ENCODE data around the gene LIMA1.

The LIMA1 gene

DNA sequence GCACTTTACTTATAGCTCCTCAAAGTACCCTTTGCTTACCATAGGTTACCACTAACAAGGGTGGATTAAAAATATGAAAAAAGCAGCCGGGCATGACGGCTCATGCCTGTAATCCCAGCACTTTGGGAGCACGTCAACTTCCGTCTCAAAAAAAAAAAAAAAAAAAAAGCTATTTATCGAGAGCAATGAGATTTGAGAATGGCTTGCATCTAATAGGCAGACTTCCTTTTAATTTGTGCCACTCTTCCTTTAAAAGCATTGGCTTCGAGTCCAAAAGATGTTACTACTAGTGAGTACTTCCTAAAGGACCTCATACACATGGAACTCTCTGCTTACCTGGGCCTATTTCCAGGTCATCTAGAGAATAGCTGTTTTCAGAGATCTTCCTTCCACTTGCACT is 77.7 kb downstream of the LIMA1 start:
- Mint-ChIP-seq H3K27ac (no peak overlapping the region), H3K9me3 (no peaks in the 10 kb centered on the region), H3K4me3 (no peak overlapping the region), H3K36me3 (ENCODE audit: low read depth) (peaks cover 72% of the 10 kb centered on the region), H3K4me1 (ENCODE audit: low read depth) (peaks cover 4% of the 10 kb centered on the region), H3K27me3 (no peaks in the 10 kb centered on the region)
- DNase-seq, result no peak

DNA sequence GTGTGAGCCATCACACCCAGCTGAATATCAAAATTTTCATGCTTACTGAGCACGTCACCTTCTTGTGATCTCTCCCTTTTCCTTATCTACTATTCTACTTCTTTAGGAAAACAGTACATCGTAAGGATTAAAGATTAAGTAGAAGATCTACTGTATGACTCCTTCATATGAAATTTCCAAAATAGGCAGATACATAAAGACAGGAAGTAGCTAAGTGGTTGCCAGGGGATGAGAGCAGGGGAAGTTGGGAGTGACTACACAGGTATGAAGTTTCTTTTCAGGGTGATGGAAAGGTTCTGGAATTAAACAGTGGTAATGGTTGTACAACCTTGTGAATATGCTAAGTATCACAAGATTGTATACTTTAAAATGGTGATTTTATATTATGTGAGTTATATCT is 79.6 kb downstream of the LIMA1 start:
- H3K4me1 Mint-ChIP-seq (ENCODE audit: low read depth), result no peaks in the 10 kb centered on the region
- peaks cover 78% of the 10 kb centered on the region for H3K36me3 Mint-ChIP-seq (ENCODE audit: low read depth)
- DNase-seq, result no peak
- no peaks in the 10 kb centered on the region for H3K27me3 Mint-ChIP-seq
- H3K4me3 Mint-ChIP-seq, result no peak overlapping the region
- no peaks in the 10 kb centered on the region for H3K9me3 Mint-ChIP-seq
- no peak overlapping the region for H3K27ac Mint-ChIP-seq

DNA sequence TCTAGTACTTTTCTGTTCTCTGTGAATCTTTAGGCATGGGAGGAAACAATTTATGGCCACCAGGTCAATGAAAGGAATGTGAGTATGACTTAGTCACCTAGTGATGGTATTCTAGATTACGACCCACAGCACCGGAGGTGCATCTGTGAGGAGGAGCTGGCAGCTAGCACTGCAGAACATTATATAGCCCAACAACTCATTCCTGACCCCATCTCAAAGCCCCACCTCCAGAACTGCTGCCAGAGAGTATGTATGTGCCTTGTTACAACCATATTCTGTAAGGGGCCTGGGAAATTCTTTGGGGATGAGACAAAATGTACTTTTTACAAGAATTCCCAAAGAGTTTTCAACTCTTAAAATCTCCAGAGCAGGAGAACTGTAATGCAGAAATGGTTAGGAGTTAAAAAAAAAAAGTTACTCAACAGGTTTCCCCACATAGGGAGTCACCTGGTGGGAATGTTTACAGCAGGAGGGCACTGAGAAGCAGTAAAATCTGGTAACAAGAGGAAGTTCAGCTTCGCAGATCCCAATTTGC is 81.3 kb downstream of the LIMA1 start:
- Mint-ChIP-seq H3K4me1 (ENCODE audit: low read depth) (no peaks in the 10 kb centered on the region), H3K9me3 (no peaks in the 10 kb centered on the region), H3K27me3 (no peaks in the 10 kb centered on the region), H3K4me3 (no peak overlapping the region), H3K36me3 (ENCODE audit: low read depth) (peaks cover 85% of the 10 kb centered on the region), H3K27ac (no peak overlapping the region)
- DNase-seq, result no peak

GRCh38 chr12:50200552-50201273 is 82.6 kb downstream of the LIMA1 start:
- DNase-seq, result no peak
- peaks cover 92% of the 10 kb centered on the region for H3K36me3 Mint-ChIP-seq (ENCODE audit: low read depth)
- H3K27ac Mint-ChIP-seq, result no peak overlapping the region
- no peaks in the 10 kb centered on the region for H3K4me1 Mint-ChIP-seq (ENCODE audit: low read depth)
- no peaks in the 10 kb centered on the region for H3K9me3 Mint-ChIP-seq
- no peak overlapping the region for H3K4me3 Mint-ChIP-seq
- no peaks in the 10 kb centered on the region for H3K27me3 Mint-ChIP-seq

DNA sequence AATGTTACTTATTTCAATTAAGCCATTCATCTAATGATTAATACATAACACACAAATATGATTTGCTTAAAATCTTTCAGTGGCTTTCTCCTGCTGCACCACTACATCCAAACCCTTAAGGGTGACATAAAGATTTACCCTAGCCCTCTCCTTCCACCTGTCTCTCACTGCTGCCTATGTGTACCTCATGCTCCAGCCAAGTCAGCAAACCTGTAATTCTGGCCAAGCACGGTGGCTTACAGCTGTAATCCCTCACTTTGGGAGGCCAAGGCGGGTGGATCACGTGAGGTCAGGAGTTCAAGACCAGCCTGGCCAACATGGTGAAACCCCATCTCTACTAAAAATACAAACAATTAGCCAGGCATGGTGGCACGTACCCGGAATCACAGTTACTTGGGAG is 84.5 kb downstream of the LIMA1 start:
- Mint-ChIP-seq H3K9me3 (no peaks in the 10 kb centered on the region), H3K27ac (no peak overlapping the region), H3K4me1 (ENCODE audit: low read depth) (no peaks in the 10 kb centered on the region), H3K27me3 (no peaks in the 10 kb centered on the region), H3K36me3 (ENCODE audit: low read depth) (peaks cover 87% of the 10 kb centered on the region), H3K4me3 (no peak overlapping the region)
- DNase-seq, result no peak

DNA sequence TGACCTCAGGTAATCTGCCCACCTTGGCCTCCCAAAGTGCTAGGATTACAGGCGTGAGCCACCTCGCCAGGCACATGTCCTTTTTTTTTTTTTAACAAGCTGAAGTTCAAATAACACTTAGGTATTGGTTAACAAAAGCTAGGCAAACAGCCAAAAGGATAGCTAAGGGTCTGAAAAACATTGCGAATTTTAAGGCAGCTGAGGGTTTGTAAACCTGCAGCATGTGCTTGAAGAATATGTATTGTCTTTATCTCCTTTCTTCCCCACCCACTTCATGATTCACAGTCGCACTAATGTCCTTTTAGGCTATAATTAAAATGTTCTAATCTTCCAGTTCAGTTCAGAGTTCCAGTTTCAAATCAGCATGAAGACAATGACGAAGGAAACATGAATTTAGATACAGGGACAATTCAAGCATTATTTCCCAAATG is 86.0 kb downstream of the LIMA1 start:
- H3K4me1 Mint-ChIP-seq (ENCODE audit: low read depth), result no peaks in the 10 kb centered on the region
- H3K4me3 Mint-ChIP-seq, result no peak overlapping the region
- no peak for DNase-seq
- H3K27me3 Mint-ChIP-seq, result no peaks in the 10 kb centered on the region
- H3K36me3 Mint-ChIP-seq (ENCODE audit: low read depth), result peaks cover 82% of the 10 kb centered on the region
- H3K9me3 Mint-ChIP-seq, result no peaks in the 10 kb centered on the region
- no peak overlapping the region for H3K27ac Mint-ChIP-seq

- no peaks in the 10 kb centered on the region for H3K9me3 Mint-ChIP-seq
- H3K27ac Mint-ChIP-seq, result no peak overlapping the region
- H3K4me3 Mint-ChIP-seq, result no peak overlapping the region
- no peaks in the 10 kb centered on the region for H3K27me3 Mint-ChIP-seq
- H3K4me1 Mint-ChIP-seq (ENCODE audit: low read depth), result no peaks in the 10 kb centered on the region
- no peak for DNase-seq
- peaks cover 83% of the 10 kb centered on the region for H3K36me3 Mint-ChIP-seq (ENCODE audit: low read depth)
These were observed 86.8 kb downstream of the LIMA1 start for GRCh38 chr12:50196537-50196936.

- Mint-ChIP-seq H3K9me3 (no peaks in the 10 kb centered on the region), H3K36me3 (ENCODE audit: low read depth) (peaks cover 83% of the 10 kb centered on the region), H3K27me3 (no peaks in the 10 kb centered on the region), H3K4me1 (ENCODE audit: low read depth) (no peaks in the 10 kb centered on the region), H3K27ac (no peak overlapping the region), H3K4me3 (no peak overlapping the region)
- no peak for DNase-seq
These were observed 87.5 kb downstream of the LIMA1 start for GRCh38 chr12:50195832-50196231.

GRCh38 chr12:50192908-50193307 is 90.4 kb downstream of the LIMA1 start:
- Mint-ChIP-seq H3K4me1 (ENCODE audit: low read depth) (peaks cover 17% of the 10 kb centered on the region), H3K27me3 (no peaks in the 10 kb centered on the region), H3K9me3 (no peaks in the 10 kb centered on the region), H3K36me3 (ENCODE audit: low read depth) (peaks cover 81% of the 10 kb centered on the region), H3K27ac (no peak overlapping the region), H3K4me3 (no peak overlapping the region)
- no peak for DNase-seq

GRCh38 chr12:50192236-50192635 is 91.1 kb downstream of the LIMA1 start:
- Mint-ChIP-seq H3K27me3 (no peaks in the 10 kb centered on the region), H3K27ac (no peak overlapping the region), H3K4me3 (no peak overlapping the region), H3K9me3 (no peaks in the 10 kb centered on the region), H3K4me1 (ENCODE audit: low read depth) (peaks cover 23% of the 10 kb centered on the region), H3K36me3 (ENCODE audit: low read depth) (peaks cover 79% of the 10 kb centered on the region)
- no peak for DNase-seq

GRCh38 chr12:50190859-50191258 is 92.5 kb downstream of the LIMA1 start:
- Mint-ChIP-seq H3K4me1 (ENCODE audit: low read depth) (peaks cover 37% of the 10 kb centered on the region), H3K27ac (no peak overlapping the region), H3K9me3 (no peaks in the 10 kb centered on the region), H3K4me3 (no peak overlapping the region), H3K36me3 (ENCODE audit: low read depth) (peaks cover 78% of the 10 kb centered on the region), H3K27me3 (no peaks in the 10 kb centered on the region)
- no peak for DNase-seq

GRCh38 chr12:50188875-50189575 is 94.3 kb downstream of the LIMA1 start:
- H3K9me3 Mint-ChIP-seq, result no peaks in the 10 kb centered on the region
- H3K27ac Mint-ChIP-seq, result peak overlapping the region; percentile 96
- H3K36me3 Mint-ChIP-seq (ENCODE audit: low read depth), result peaks cover 81% of the 10 kb centered on the region
- no peaks in the 10 kb centered on the region for H3K27me3 Mint-ChIP-seq
- peak; percentile 44 for DNase-seq
- peaks cover 52% of the 10 kb centered on the region for H3K4me1 Mint-ChIP-seq (ENCODE audit: low read depth)
- peak overlapping the region; percentile 18 for H3K4me3 Mint-ChIP-seq

- Mint-ChIP-seq H3K4me1 (ENCODE audit: low read depth) (peaks cover 56% of the 10 kb centered on the region), H3K27ac (peak overlapping the region; percentile 96), H3K27me3 (no peaks in the 10 kb centered on the region), H3K36me3 (ENCODE audit: low read depth) (peaks cover 83% of the 10 kb centered on the region), H3K9me3 (no peaks in the 10 kb centered on the region), H3K4me3 (peak overlapping the region; percentile 15)
- DNase-seq, result no peak
These were observed 95.0 kb downstream of the LIMA1 start for GRCh38 chr12:50188241-50188781.

DNA sequence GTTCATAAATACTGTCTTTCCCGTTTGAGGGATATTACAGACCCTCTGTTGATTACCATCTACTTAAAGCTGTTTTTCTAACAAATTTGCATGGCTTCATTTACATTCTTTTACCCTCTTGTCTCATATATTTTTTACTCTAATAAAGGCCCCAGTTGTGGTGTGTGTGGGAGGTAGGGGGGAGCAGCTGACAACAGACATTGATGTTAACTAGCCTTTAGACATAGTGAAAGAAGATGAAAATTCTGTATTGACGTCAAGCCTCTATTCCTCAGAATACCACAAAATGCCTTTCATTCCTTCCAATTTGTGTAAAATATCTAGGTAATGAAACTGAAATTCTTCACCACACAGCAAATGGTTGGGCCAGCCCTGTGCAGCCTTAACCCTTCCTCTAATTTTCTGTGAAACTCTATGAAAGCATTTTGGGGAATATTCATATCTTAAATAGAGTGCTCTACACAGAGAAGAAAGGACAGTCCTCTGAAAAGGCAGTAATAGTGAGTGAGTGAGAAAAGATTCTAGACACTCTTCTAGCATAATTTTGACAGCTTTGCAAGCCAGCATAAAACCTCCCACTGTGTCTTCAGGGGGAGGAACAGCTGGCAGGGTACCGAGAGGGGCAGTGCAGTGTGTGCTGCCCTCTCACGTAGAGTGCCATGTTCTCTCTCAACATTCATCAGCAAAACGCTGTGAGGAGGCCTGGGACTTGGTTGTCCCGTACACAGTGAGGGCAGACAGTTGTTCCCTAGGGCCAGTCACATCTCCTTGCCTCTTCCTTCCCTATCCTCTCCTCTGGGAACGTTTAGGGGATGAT is 96.0 kb downstream of the LIMA1 start:
- Mint-ChIP-seq H3K4me1 (ENCODE audit: low read depth) (peaks cover 58% of the 10 kb centered on the region), H3K36me3 (ENCODE audit: low read depth) (peaks cover 84% of the 10 kb centered on the region), H3K9me3 (no peaks in the 10 kb centered on the region), H3K27me3 (no peaks in the 10 kb centered on the region), H3K27ac (peak overlapping the region; percentile 96), H3K4me3 (peak overlapping the region; percentile 64)
- no peak for DNase-seq

All from activated T-cell treated with anti-CD3 and anti-CD28 coated beads, Interleukin-2, amount 50 U/mL, for 24 hours (primary cell).